Lower leg skin (tissue), 3 donors: Measurements from ENCODE around the gene CD79B.

Source experiments
- POLR2A ChIP-seq, 2 donors: fragments of 450-650 bp; IDR thresholded peaks; one replicate each; pipeline ENCODE4 v1.6.1; 2016 to 2017; ENCODE audit warnings: antibody characterized with exemption in 2 of 2, mild to moderate bottlenecking in 1 of 2, moderate library complexity in 1 of 2
- TF ChIP-seq, protein P1 (sequence below), 3 donors: fragments of 450-650 bp; IDR thresholded peaks; one replicate each; pipeline ENCODE4 v1.5.1; 2016; ENCODE audit warnings: antibody characterized with exemption in 3 of 3, mild to moderate bottlenecking in 3 of 3, moderate library complexity in 2 of 3

DNA sequence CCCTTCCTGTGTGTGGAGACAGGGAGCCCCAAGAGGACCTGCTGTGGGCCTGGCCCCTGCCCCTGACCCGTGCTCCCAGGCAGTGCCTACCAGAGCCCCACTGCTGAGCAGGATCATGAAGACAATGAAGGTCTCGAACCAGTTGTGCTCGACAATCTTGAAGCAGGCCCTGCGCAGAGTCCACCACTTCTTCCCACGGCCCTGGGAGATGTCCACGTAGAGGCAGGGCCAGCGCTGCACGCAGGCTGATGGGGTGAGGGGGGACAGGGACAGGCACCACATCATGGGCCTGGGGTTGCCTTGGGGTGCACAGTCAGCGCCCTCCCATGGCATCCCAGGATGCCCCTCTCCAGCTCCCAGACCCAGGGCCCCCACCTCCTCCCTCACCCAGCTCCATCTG is 16.4 kb upstream of the CD79B start:
- no peak for TF ChIP-seq POLR2A (IDR thresholded peaks at IDR 0.05)
- TF ChIP-seq, protein P1, sequence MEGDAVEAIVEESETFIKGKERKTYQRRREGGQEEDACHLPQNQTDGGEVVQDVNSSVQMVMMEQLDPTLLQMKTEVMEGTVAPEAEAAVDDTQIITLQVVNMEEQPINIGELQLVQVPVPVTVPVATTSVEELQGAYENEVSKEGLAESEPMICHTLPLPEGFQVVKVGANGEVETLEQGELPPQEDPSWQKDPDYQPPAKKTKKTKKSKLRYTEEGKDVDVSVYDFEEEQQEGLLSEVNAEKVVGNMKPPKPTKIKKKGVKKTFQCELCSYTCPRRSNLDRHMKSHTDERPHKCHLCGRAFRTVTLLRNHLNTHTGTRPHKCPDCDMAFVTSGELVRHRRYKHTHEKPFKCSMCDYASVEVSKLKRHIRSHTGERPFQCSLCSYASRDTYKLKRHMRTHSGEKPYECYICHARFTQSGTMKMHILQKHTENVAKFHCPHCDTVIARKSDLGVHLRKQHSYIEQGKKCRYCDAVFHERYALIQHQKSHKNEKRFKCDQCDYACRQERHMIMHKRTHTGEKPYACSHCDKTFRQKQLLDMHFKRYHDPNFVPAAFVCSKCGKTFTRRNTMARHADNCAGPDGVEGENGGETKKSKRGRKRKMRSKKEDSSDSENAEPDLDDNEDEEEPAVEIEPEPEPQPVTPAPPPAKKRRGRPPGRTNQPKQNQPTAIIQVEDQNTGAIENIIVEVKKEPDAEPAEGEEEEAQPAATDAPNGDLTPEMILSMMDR (IDR thresholded peaks at IDR 0.05) = no peak
